Endothelial cell of umbilical vein (primary cell): ENCODE measurements around the gene CCDC34. TPM values are rescaled to one million over a fixed set of nuclear protein-coding genes. Genes with fewer than 3 reads are reported as not detected.

Experiments used
- BruUV-seq: library from RNA; stranded (reverse); fragments of 400-500 nt; replicated peaks from 2 replicates; lab custom pipeline; 2021; lab: Mats Ljungman, UMichigan
- CTCF ChIA-PET: fragments of 300-600, 350-600 bp; sonication (Branson Sonifier 250); formaldehyde crosslinking; loops from one replicate; lab custom pipeline; 2021; ENCODE audit warnings: antibody characterized with exemption, inconsistent platforms; lab: Charles Lee
- POLR2A ChIA-PET: fragments of 300-600, 350-600 bp; sonication (Branson Sonifier 250); formaldehyde crosslinking; loops from one replicate; lab custom pipeline; 2021; ENCODE audit warnings: antibody characterized with exemption, inconsistent platforms; lab: Charles Lee
- DNase-seq: peaks from one replicate; pipeline ENCODE4 v3.0.0-alpha.2; 2011; ENCODE audit warnings: low read depth, low spot score
- FAIRE-seq: peaks from 2 replicates; lab custom pipeline; 2011; peaks lifted over from hg19 to GRCh38; lab: Jason Lieb, UNC
- H2AFZ ChIP-seq: 2 replicates; pipeline ENCODE4 v1.6.0; 2012; ENCODE audit warnings: low read depth, low read length, control low read depth, inconsistent platforms
- H3K27ac ChIP-seq: 2 replicates; pipeline ENCODE4 v1.5.1; 2011; ENCODE audit warnings: low read depth, mild to moderate bottlenecking, control low read depth, low read length, moderate library complexity; ENCODE audit not compliant: insufficient read depth
- H3K27me3 ChIP-seq, 2 experiments: 2 replicates each; pipeline versions ENCODE4 v1.6.0 to v1.6.1; 2011; ENCODE audit warnings: low read length in 2 of 2, mixed read lengths in 1 of 2; ENCODE audit not compliant: control insufficient read depth in 2 of 2, insufficient read depth in 2 of 2
- H3K36me3 ChIP-seq, 2 experiments: 2 replicates in 1 of 2; 3 replicates in 1 of 2; pipeline ENCODE4 v1.5.1; 2011; ENCODE audit warnings: low read length in 2 of 2, mild to moderate bottlenecking in 1 of 2, moderate library complexity in 1 of 2; ENCODE audit not compliant: control insufficient read depth in 2 of 2, insufficient read depth in 2 of 2; ENCODE audit errors: extremely low read depth in 1 of 2
- H3K4me1 ChIP-seq: 3 replicates; pipeline ENCODE4 v1.5.1; 2011; ENCODE audit warnings: mild to moderate bottlenecking, low read length; ENCODE audit not compliant: control insufficient read depth, insufficient read depth; ENCODE audit errors: extremely low read depth
- H3K4me2 ChIP-seq: 2 replicates; pipeline ENCODE4 v1.6.1; 2011; ENCODE audit warnings: low read length, control low read depth, mixed read lengths; ENCODE audit not compliant: insufficient read depth
- H3K4me3 ChIP-seq, 3 experiments: fragments of 200-600 bp in 1 of 3; sonication (generic), shearing (Covaris generic) in 1 of 3; replicated peaks in 1 of 3; 2 replicates each; pipeline ENCODE4 v1.5.1; 2011 to 2016; ENCODE audit warnings: control low read depth in 3 of 3, low read length in 3 of 3, mild to moderate bottlenecking in 2 of 3, inconsistent platforms in 1 of 3, low read depth in 1 of 3, moderate library complexity in 1 of 3; ENCODE audit not compliant: insufficient read depth in 1 of 3
- H3K79me2 ChIP-seq: 2 replicates; pipeline ENCODE4 v1.6.0; 2012; ENCODE audit warnings: low read length, inconsistent platforms; ENCODE audit not compliant: control insufficient read depth, insufficient read depth
- H3K9ac ChIP-seq: replicated peaks from 2 replicates; pipeline ENCODE3; 2011; ENCODE audit warnings: low read length, control low read depth; ENCODE audit not compliant: insufficient read depth; ENCODE audit errors: extremely low read depth
- H3K9me1 ChIP-seq: replicated peaks from 3 replicates; pipeline ENCODE4 v1.6.0; 2011; ENCODE audit warnings: mild to moderate bottlenecking, low read length; ENCODE audit not compliant: control insufficient read depth, insufficient read depth; ENCODE audit errors: extremely low read depth
- H3K9me3 ChIP-seq: replicated peaks from 2 replicates; pipeline ENCODE4 v1.5.1; 2012; ENCODE audit warnings: low read length, inconsistent platforms; ENCODE audit not compliant: control insufficient read depth, insufficient read depth
- H4K20me1 ChIP-seq: replicated peaks from 2 replicates; pipeline ENCODE3; 2011; ENCODE audit warnings: mild to moderate bottlenecking, low read length; ENCODE audit not compliant: control insufficient read depth, insufficient read depth; ENCODE audit errors: extremely low read depth
- EZH2 ChIP-seq: IDR thresholded peaks from 2 replicates; pipeline ENCODE4 v1.6.1; 2012; ENCODE audit warnings: borderline replicate concordance, low read depth, mild to moderate bottlenecking, moderate library complexity, low read length, inconsistent platforms; ENCODE audit not compliant: severe bottlenecking
- FOS ChIP-seq: IDR thresholded peaks from 2 replicates; pipeline ENCODE4 v1.6.1; 2011; ENCODE audit warnings: mild to moderate bottlenecking, low read length, moderate library complexity, borderline replicate concordance; ENCODE audit not compliant: insufficient read depth
- GATA2 ChIP-seq: IDR thresholded peaks from 2 replicates; pipeline ENCODE4 v1.7.0; 2011; ENCODE audit warnings: low read depth, mild to moderate bottlenecking, moderate library complexity, mixed read lengths, low read length; ENCODE audit not compliant: insufficient read length, insufficient read depth
- JUN ChIP-seq: IDR thresholded peaks from 2 replicates; pipeline ENCODE4 v1.6.1; 2011; ENCODE audit warnings: borderline replicate concordance, low read depth; ENCODE audit not compliant: insufficient read length, insufficient read depth
- MYC ChIP-seq: IDR thresholded peaks from one replicate; pipeline ENCODE4 v1.6.1; 2011; ENCODE audit warnings: mild to moderate bottlenecking, low read depth, low read length
- POLR2A ChIP-seq: IDR thresholded peaks from 2 replicates; pipeline ENCODE4 v1.6.1; 2012; ENCODE audit warnings: low read depth, mild to moderate bottlenecking, control low read depth, low read length
- POLR2AphosphoS5 ChIP-seq: IDR thresholded peaks from 2 replicates; pipeline ENCODE4 v1.6.1; 2012; ENCODE audit warnings: low read depth, mild to moderate bottlenecking, control low read depth, low read length, moderate library complexity; ENCODE audit not compliant: insufficient read depth
- dilution Hi-C: fragments of 300-500 bp; cut with MboI; formaldehyde crosslinking; loops from one replicate; pipeline ENCODE4 v1.15.0; 2019; ENCODE audit warnings: low sequenced_read_pairs; ENCODE audit not compliant: extremely low pct_ligation_motif_present
- intact Hi-C: fragments of 100-400 bp; cut with micrococcal nuclease; formaldehyde crosslinking; loops from one replicate; pipeline ENCODE4 v1.10.0; 2022
- polyA plus RNA-seq, 4 experiments: library from polyadenylated mRNA; depleted of rRNA in 3 of 4; stranded (reverse) in 3 of 4; unstranded in 1 of 4; fragments of >200 nt; gene quantifications; 2 replicates each; pipeline versions ENCODE4 v1.2.1 to v1.2.3, GENCODE V29; 2011 to 2012; ENCODE audit warnings: missing spikeins in 1 of 4
- total RNA-seq: library from RNA; stranded (reverse); gene quantifications from 2 replicates; pipeline ENCODE4 v1.2.3, GENCODE V29; 2021
- TF ChIP-seq, protein P1 (sequence below): IDR thresholded peaks from 2 replicates; pipeline ENCODE4 v1.6.1; 2011; ENCODE audit not compliant: insufficient read depth, insufficient read length
- TF ChIP-seq, protein P2 (sequence below), 2 donors: IDR thresholded peaks; 1 replicate in 1 of 2; 2 replicates in 1 of 2; pipeline ENCODE4 v1.5.1; 2011; ENCODE audit warnings: low read length in 2 of 2, mild to moderate bottlenecking in 2 of 2, moderate library complexity in 2 of 2, control low read depth in 1 of 2, inconsistent platforms in 1 of 2, low read depth in 1 of 2; ENCODE audit not compliant: insufficient read depth in 1 of 2; ENCODE audit errors: extremely low read depth in 1 of 2

Gene CCDC34
- total and polyA plus RNA-seq, 2 donors (not counting 3 experiments of a cell fraction or from before 2014, with no cell fraction given): 2.3 to 11.4 TPM

DNA sequence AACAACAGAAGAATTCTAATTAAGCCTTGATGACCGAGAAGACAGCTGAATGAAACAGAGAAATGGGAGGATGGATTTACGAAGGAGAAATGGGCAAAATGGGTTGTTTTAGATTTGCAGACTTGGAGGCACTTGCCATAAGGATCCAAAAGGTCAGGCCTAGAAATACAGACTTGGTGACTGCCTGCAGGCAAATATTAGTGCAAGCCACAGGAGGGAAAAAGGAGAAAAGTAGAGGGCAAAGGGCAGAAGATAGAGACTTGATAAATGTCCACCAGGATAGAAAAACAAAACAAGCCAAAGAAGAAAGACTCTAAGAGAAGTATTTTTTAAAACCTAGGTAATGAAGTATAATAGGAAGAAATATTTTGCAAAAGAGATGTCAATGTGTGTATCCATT, 13.1 kb downstream of the CCDC34 start:
- Histone ChIP-seq H4K20me1 (no peaks in the 10 kb centered on the region), H3K79me2 (no peaks in the 10 kb centered on the region), H3K4me1 (no peaks in the 10 kb centered on the region), H3K36me3 (no peaks in the 10 kb centered on the region), H3K4me2 (no peak overlapping the region), H3K9me3 (no peaks in the 10 kb centered on the region), H3K27me3 (no peaks in the 10 kb centered on the region), H3K4me3 (no peak overlapping the region), H3K9ac (no peak overlapping the region), H3K9me1 (no peaks in the 10 kb centered on the region), H2AFZ (no peak overlapping the region), H3K27ac (no peak overlapping the region)
- DNase-seq: no peak
- FAIRE-seq: no peak
- BruUV-seq: no TSS peak
- intact Hi-C loops: no loop called here
- ChIA-PET POLR2A (no interaction called here), CTCF (interaction anchor here (1.3 kb wide), 1 partner anchor 54 kb away, joined by 3 read pairs; no protein-coding TSS in a partner anchor)
- TF ChIP-seq JUN (no peak), MYC (no peak), POLR2A (no peak)
- dilution Hi-C loops: no loop called here

DNA sequence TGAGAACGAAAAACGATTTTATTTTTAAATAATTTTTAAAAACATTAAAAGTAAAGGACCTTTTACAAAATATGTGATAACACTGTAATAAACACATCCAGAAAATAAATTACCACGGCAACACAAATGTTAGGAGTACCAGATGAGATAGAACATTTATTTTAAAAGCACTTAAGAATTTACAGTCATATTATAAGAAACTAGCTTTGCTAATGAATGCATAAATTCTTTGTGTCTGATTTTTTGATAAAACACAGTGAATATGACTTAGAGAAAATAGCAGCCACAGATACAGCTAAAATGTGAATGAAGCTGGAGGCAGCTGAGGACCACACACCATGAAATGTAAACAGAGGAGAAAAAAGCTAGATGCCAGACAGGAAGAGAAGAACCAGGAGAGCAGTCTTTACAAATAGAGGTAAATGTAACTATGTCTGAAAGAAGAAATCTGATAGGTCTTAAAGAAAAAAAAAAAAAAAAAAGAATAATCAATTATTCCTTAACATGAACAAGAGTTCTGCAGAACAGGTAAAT, 14.6 kb downstream of the CCDC34 start:
- no peak overlapping the region for H2AFZ ChIP-seq
- intact Hi-C loops: no loop called here
- no peak for DNase-seq
- FAIRE-seq: no peak
- H4K20me1 ChIP-seq: no peaks in the 10 kb centered on the region
- H3K79me2 ChIP-seq: no peaks in the 10 kb centered on the region
- H3K36me3 ChIP-seq: no peaks in the 10 kb centered on the region
- POLR2A ChIA-PET: no interaction called here
- H3K4me1 ChIP-seq: no peaks in the 10 kb centered on the region
- no peak overlapping the region for H3K4me2 ChIP-seq
- no peaks in the 10 kb centered on the region for H3K27me3 ChIP-seq
- dilution Hi-C loops: no loop called here
- BruUV-seq: no TSS peak
- H3K9me1 ChIP-seq: no peaks in the 10 kb centered on the region
- no peak overlapping the region for H3K4me3 ChIP-seq
- no peak overlapping the region for H3K27ac ChIP-seq
- no peak overlapping the region for H3K9ac ChIP-seq
- CTCF ChIA-PET: no interaction called here
- no peaks in the 10 kb centered on the region for H3K9me3 ChIP-seq
- TF ChIP-seq POLR2A: no peak
- TF ChIP-seq, protein P1, sequence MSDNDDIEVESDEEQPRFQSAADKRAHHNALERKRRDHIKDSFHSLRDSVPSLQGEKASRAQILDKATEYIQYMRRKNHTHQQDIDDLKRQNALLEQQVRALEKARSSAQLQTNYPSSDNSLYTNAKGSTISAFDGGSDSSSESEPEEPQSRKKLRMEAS: no peak
- no peak for TF ChIP-seq JUN
- TF ChIP-seq MYC: no peak
- TF ChIP-seq POLR2AphosphoS5: no peak
- no peak for TF ChIP-seq GATA2
- TF ChIP-seq EZH2: no peak
- TF ChIP-seq FOS: no peak
- TF ChIP-seq, protein P2, sequence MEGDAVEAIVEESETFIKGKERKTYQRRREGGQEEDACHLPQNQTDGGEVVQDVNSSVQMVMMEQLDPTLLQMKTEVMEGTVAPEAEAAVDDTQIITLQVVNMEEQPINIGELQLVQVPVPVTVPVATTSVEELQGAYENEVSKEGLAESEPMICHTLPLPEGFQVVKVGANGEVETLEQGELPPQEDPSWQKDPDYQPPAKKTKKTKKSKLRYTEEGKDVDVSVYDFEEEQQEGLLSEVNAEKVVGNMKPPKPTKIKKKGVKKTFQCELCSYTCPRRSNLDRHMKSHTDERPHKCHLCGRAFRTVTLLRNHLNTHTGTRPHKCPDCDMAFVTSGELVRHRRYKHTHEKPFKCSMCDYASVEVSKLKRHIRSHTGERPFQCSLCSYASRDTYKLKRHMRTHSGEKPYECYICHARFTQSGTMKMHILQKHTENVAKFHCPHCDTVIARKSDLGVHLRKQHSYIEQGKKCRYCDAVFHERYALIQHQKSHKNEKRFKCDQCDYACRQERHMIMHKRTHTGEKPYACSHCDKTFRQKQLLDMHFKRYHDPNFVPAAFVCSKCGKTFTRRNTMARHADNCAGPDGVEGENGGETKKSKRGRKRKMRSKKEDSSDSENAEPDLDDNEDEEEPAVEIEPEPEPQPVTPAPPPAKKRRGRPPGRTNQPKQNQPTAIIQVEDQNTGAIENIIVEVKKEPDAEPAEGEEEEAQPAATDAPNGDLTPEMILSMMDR (IDR thresholded peaks at IDR 0.05; ENCODE audit: extremely low read depth in 1 of 2, insufficient read depth in 1 of 2, low read depth in 1 of 2, low read length in 2 of 2): no peak
